OCI-LY7 (cell line): ENCODE data around the gene PC. TPM values are rescaled to one million over a fixed set of nuclear protein-coding genes. Genes with fewer than 3 reads are reported as not detected.
"Not testable (repeated sequence)": the region's sequence is repeated elsewhere in the genome, so short reads cannot be mapped to it uniquely, and the experiment has no call there.

Experiments
- BruUV-seq: library from RNA; stranded (reverse); fragments of 400-500 nt; replicated peaks from 2 replicates; lab custom pipeline; 2021; lab: Mats Ljungman, UMichigan
- CTCF ChIA-PET: fragments of 300-600 bp; sonication (Branson Sonifier 250); formaldehyde crosslinking; loops from one replicate; lab custom pipeline; 2022; ENCODE audit warnings: antibody characterized with exemption; ENCODE audit not compliant: unreplicated experiment; lab: Charles Lee
- POLR2A ChIA-PET: fragments of 300-600 bp; sonication (Branson Sonifier 250); formaldehyde crosslinking; loops from one replicate; lab custom pipeline; 2022; ENCODE audit warnings: antibody characterized with exemption; lab: Charles Lee
- DNase-seq: peaks from one replicate; pipeline ENCODE4 v3.0.0-alpha.2; 2015; ENCODE audit warnings: low spot score
- H2AFZ ChIP-seq: fragments of 200-600 bp; sonication (generic), shearing (Covaris generic); 2 replicates; pipeline ENCODE4 v1.6.1; 2014; ENCODE audit warnings: mild to moderate bottlenecking, antibody characterized with exemption, low read length, moderate library complexity
- H3K27ac ChIP-seq: fragments of 200-600 bp; sonication (generic); 2 replicates; pipeline ENCODE4 v1.5.1; 2014; ENCODE audit warnings: mixed run types, low read depth, mild to moderate bottlenecking, moderate library complexity, low read length, inconsistent platforms; ENCODE audit not compliant: poor library complexity, severe bottlenecking
- H3K36me3 ChIP-seq: fragments of 200-600 bp; sonication (generic); 2 replicates; pipeline ENCODE4 v1.6.1; 2014; ENCODE audit warnings: mild to moderate bottlenecking, antibody characterized with exemption, low read length, moderate library complexity, mixed read lengths; ENCODE audit not compliant: insufficient read depth
- H3K4me1 ChIP-seq: fragments of 200-600 bp; sonication (generic); 2 replicates; pipeline ENCODE4 v1.5.1; 2014; ENCODE audit warnings: mild to moderate bottlenecking, low read length; ENCODE audit not compliant: insufficient read depth, poor library complexity, severe bottlenecking
- H3K4me2 ChIP-seq: fragments of 200-600 bp; sonication (generic); 2 replicates; pipeline ENCODE4 v1.6.1; 2014; ENCODE audit warnings: mild to moderate bottlenecking, low read length
- H3K4me3 ChIP-seq: fragments of 200-600 bp; sonication (generic); 2 replicates; pipeline ENCODE4 v1.5.1; 2014; ENCODE audit warnings: mild to moderate bottlenecking, low read depth, low read length; ENCODE audit not compliant: poor library complexity, severe bottlenecking
- H3K79me2 ChIP-seq: fragments of 200-600 bp; sonication (generic); 2 replicates; pipeline ENCODE4 v1.6.1; 2016; ENCODE audit warnings: low read depth, mild to moderate bottlenecking, low read length, moderate library complexity, mixed read lengths; ENCODE audit not compliant: insufficient read depth
- H3K9me2 ChIP-seq: fragments of 200-600 bp; sonication (generic); 2 replicates; pipeline ENCODE4 v1.6.1; 2016; ENCODE audit warnings: mild to moderate bottlenecking, low read length, mixed read lengths; ENCODE audit not compliant: insufficient read depth
- H3K9me3 ChIP-seq: fragments of 200-600 bp; sonication (generic); 2 replicates; pipeline ENCODE4 v1.6.1; 2014; ENCODE audit warnings: mild to moderate bottlenecking, mixed run types, low read length, mixed read lengths
- H4K20me1 ChIP-seq: fragments of 200-600 bp; sonication (generic); 2 replicates; pipeline ENCODE4 v1.6.1; 2014; ENCODE audit warnings: mild to moderate bottlenecking, antibody characterized with exemption, low read length, moderate library complexity, mixed read lengths; ENCODE audit not compliant: insufficient read depth
- CTCF ChIP-seq: fragments of 200-600 bp; sonication (generic); conservative IDR thresholded peaks from 2 replicates; pipeline ENCODE4 v1.5.1; 2014; ENCODE audit warnings: mild to moderate bottlenecking, antibody characterized with exemption, low read length, moderate library complexity, mixed read lengths
- EZH2phosphoT487 ChIP-seq: fragments of 200-600 bp; sonication (generic); IDR thresholded peaks from 2 replicates; pipeline ENCODE4 v1.6.1; 2018; ENCODE audit warnings: low read depth, borderline replicate concordance, mild to moderate bottlenecking, mixed run types, antibody characterized with exemption, low read length, moderate library complexity, mixed read lengths
- intact Hi-C: fragments of 100-400 bp; cut with micrococcal nuclease; formaldehyde crosslinking; loops from one replicate; pipeline ENCODE4 v1.10.0; 2022; ENCODE audit not compliant: unreplicated experiment
- total RNA-seq, 2 experiments: library from RNA; depleted of rRNA in 1 of 2; stranded (reverse); fragments of >200 nt in 1 of 2; shearing (Covaris generic) in 1 of 2; gene quantifications; 2 replicates each; pipeline ENCODE4 v1.2.3, GENCODE V29; 2014 to 2022

Gene PC
- total RNA-seq, 2 experiments from 2014 or later: 10.4 to 12.7 TPM

DNA sequence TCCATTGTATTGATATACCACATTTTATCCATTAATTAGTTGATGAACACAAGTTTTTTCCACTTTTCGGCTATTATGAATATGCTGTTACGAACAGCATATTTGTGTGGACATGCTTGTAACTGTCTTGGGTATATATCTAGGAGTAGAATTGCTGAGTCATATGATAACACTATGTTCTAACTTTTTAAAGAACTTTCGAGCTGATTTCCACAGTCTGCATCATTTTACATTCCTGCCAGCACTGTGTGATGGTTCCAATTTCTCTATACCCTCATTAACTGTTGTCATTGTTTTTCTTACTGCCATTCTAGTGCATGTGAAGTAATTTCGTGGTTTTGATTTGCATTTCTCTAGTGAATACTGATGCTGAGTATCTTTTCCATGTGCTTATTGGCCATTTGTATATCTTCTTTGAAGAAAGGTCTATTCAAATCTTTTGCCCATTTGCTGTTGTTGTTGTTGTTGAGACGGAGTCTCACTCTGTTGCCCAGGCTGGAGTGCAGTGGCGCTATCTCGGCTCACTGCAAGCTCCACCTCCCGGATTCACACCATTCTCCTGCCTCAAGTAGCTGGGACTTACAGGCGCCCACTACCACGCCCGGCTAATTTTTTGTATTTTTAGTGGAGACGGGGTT is 122.3 kb downstream of the PC start:
- intact Hi-C loops: loop anchor here (2.0 kb wide), 1 partner anchor 47 kb away; no protein-coding TSS in a partner anchor
- H3K9me3 ChIP-seq: no peaks in the 10 kb centered on the region
- H2AFZ ChIP-seq: no peak overlapping the region
- H3K4me2 ChIP-seq: 0 out of 2 replicates have a peak overlapping the region, but pooled peaks have one; percentile 6
- H3K4me1 ChIP-seq: peaks cover 41% of the 10 kb centered on the region
- H4K20me1 ChIP-seq: no peaks in the 10 kb centered on the region
- no peak for DNase-seq
- POLR2A ChIA-PET: no interaction called here
- BruUV-seq: no TSS peak
- peak overlapping the region; percentile 33 for H3K27ac ChIP-seq
- H3K4me3 ChIP-seq: no peak overlapping the region
- H3K79me2 ChIP-seq: peaks cover 13% of the 10 kb centered on the region; the same call in 1 of the 2 replicates
- CTCF ChIA-PET: no interaction called here
- H3K36me3 ChIP-seq: peaks cover 45% of the 10 kb centered on the region; the same call in 1 of the 2 replicates
- TF ChIP-seq EZH2phosphoT487 (no peak), CTCF (no peak)
- no peaks in the 10 kb centered on the region for H3K9me2 ChIP-seq

- no TSS peak for BruUV-seq
- H3K4me1 ChIP-seq: peaks cover 32% of the 10 kb centered on the region
- H3K4me3 ChIP-seq: no peak overlapping the region
- H2AFZ ChIP-seq: no peak overlapping the region
- DNase-seq: no peak
- ChIA-PET POLR2A (interaction anchor here (1.2 kb wide), 1 partner anchor 156 kb away, joined by 3 read pairs; no protein-coding TSS in a partner anchor), CTCF (no interaction called here)
- intact Hi-C loops: loop anchor here (1.0 to 5.0 kb wide), 3 partner anchors 38 to 141 kb away; no protein-coding TSS in a partner anchor
- peaks cover 44% of the 10 kb centered on the region; the same call in 1 of the 2 replicates for H3K36me3 ChIP-seq
- H4K20me1 ChIP-seq: no peaks in the 10 kb centered on the region
- H3K27ac ChIP-seq: peak overlapping the region; percentile 33
- no peak for TF ChIP-seq EZH2phosphoT487
- no peak for TF ChIP-seq CTCF
- H3K9me2 ChIP-seq: no peaks in the 10 kb centered on the region
- no peaks in the 10 kb centered on the region for H3K9me3 ChIP-seq
- H3K4me2 ChIP-seq: peak overlapping the region; percentile 33
- peaks cover 4% of the 10 kb centered on the region; the same call in 1 of the 2 replicates for H3K79me2 ChIP-seq
These were observed 123.2 kb downstream of the PC start for GRCh38 chr11:66834943-66835342.

- intact Hi-C loops: loop anchor here (1.0 to 5.0 kb wide), 3 partner anchors 37 to 140 kb away; no protein-coding TSS in a partner anchor
- ChIA-PET CTCF (no interaction called here), POLR2A (interaction anchor here (0.6 to 1.2 kb wide), 2 partner anchors 156 to 217 kb away, joined by 3 read pairs; no protein-coding TSS in a partner anchor)
- no peaks in the 10 kb centered on the region for H4K20me1 ChIP-seq
- H3K9me3 ChIP-seq: no peaks in the 10 kb centered on the region
- no TSS peak for BruUV-seq
- no peak for DNase-seq
- H3K79me2 ChIP-seq: no peaks in the 10 kb centered on the region
- H3K4me3 ChIP-seq: no peak overlapping the region
- no peak for TF ChIP-seq EZH2phosphoT487
- peak; percentile 59; the same call in 1 of the 2 replicates for TF ChIP-seq CTCF
- no peak overlapping the region for H2AFZ ChIP-seq
- peaks cover 27% of the 10 kb centered on the region for H3K4me1 ChIP-seq
- peak overlapping the region; percentile 33 for H3K27ac ChIP-seq
- H3K4me2 ChIP-seq: peak overlapping the region; percentile 33
- no peaks in the 10 kb centered on the region for H3K9me2 ChIP-seq
- peaks cover 42% of the 10 kb centered on the region; the same call in 1 of the 2 replicates for H3K36me3 ChIP-seq
These were observed 123.7 kb downstream of the PC start for GRCh38 chr11:66834539-66834845.

GRCh38 chr11:66824573-66824972 is 133.6 kb downstream of the PC start:
- H2AFZ ChIP-seq, H3K4me2 ChIP-seq, H3K4me1 ChIP-seq, H3K4me3 ChIP-seq, H3K9me2 ChIP-seq, DNase-seq, H3K79me2 ChIP-seq, intact Hi-C loops, POLR2A ChIA-PET, H4K20me1 ChIP-seq, CTCF ChIA-PET, H3K9me3 ChIP-seq, BruUV-seq, H3K27ac ChIP-seq: not testable (repeated sequence)
- H3K36me3 ChIP-seq: peaks cover 42% of the 10 kb centered on the region
